Erythroblast (primary cell): ENCODE measurements around the gene ANAPC16.
"Not testable (repeated sequence)": the region's sequence is repeated elsewhere in the genome, so short reads cannot be mapped to it uniquely, and the experiment has no call there.

ENCODE experiments used
- DNase-seq, 2 experiments: peaks; one replicate each; lab custom pipeline; 2025; lab: John Stamatoyannopoulos, UW
- GATA1 ChIP-seq: IDR thresholded peaks from 2 replicates; pipeline ENCODE4 v1.6.1; 2011; ENCODE audit warnings: low read depth, mild to moderate bottlenecking, control low read depth, low read length, moderate library complexity
- POLR2A ChIP-seq: IDR thresholded peaks from 2 replicates; pipeline ENCODE4 v1.6.1; 2011; ENCODE audit warnings: mild to moderate bottlenecking, low read length

Gene ANAPC16

DNA sequence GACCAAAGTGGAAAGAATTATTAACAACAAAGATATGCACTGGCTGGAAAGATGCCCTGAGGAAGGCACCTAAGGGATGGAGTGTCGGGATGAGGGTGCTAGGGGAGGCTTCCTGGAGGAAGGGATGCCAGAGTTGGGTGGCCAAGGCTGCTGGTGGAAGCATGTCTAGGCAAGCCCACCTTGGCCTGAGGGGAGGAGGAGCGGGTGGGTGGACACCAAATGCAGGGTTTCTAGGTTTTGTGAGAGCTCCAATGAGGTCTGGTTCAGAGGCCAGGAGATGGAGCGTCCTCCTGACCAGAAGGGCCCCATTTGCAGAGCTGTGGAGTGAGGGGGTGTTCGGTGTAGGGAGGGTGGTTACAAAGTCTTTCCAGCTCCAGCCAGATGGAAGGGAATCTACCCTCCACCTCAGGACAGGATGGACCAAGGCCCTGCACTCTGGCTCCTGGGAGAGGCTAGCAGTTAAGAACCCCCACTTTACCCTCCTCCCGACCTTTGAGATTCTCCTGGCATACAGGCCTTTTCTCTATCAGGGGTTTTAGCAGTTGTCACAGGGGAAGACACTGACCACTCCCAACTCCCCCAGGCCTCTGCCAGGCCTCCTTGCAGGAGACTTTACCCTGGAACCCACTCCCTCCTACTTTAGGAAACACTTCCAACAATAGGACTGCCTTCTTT lies 54.9 kb downstream of the ANAPC16 start:
- TF ChIP-seq GATA1 = no peak
- no peak for TF ChIP-seq POLR2A
- DNase-seq = no peak

DNA sequence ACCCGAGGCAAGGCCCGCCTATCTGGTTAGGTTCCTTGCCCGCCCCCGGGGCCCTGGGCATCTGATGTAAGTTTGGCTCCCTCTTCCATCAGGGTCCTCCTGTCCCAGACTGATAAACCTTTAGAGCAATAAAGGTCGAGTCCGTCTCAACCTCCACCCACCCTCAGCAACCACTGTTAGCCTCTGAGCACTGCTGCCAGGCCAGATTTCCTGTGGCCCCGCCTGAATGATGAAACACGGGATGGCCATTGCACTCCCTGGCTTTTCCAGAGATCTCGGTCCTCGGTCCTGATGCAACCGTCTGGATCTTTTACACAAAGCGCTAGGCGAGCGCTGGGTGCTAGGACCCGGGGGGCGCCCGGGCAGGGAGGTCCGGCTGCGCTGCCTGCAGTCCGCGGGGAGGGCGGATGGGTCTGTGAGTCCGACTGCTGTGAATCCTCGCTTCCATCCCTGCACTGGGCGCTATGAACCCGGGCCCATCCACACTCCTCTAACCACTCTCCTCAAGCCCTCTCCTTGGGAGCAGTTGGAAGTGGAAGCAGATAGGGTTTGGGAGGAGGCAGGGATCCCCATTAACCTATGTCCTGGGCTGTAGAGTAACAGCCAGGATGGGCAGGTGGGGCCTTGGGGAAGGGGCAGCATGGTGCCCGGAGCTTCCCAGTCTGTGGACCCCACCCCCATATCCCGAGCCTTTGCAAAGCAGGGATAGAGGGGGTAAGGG lies 57.0 kb downstream of the ANAPC16 start:
- peak; percentile 9 for TF ChIP-seq POLR2A
- TF ChIP-seq GATA1 = peak; percentile 60
- peak; percentile 98 to 99 for DNase-seq

DNA sequence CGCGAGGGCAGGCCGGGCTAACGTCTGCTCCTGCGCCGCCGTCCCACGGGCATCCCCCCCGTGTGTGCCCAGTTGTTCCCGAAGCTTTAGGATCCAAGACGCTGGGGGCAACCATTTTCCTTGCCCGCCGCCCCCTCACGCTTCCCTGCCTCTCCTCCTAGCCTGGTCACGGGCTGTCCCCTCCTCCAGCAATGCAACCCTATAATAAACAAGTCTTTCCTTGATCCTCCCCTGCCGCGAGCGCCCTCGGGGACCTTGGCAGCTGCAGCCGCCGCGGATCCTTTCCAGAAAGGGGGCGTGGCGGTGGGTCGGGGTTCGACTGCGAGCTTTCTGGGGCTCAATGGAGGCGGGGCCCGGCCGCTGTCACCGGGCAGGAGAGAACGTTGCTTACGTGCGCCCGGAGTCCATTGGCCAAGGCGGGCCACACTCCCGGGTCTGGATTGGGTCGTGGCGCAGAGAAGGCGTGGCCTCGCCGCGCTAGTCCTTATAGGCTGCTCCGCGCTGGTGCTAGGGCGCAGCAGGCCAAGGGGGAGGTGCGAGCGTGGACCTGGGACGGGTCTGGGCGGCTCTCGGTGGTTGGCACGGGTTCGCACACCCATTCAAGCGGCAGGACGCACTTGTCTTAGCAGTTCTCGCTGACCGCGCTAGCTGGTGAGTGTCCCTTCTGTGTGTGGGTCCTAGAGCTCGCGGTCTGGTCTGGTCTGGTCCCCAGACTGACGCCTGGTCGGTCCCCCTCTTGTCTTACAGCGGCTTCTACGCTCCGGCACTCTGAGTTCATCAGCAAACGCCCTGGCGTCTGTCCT lies 57.8 kb downstream of the ANAPC16 start, which contains the start of gene DDIT4:
DDIT4 (plus strand) TSS at position 515 of the 803 bp plus-strand sequence. CDS start 293 bp downstream, outside the sequence.
- no peak for TF ChIP-seq GATA1
- peak; percentile 99 for TF ChIP-seq POLR2A
- peak; percentile 99 to 100 for DNase-seq

DNA sequence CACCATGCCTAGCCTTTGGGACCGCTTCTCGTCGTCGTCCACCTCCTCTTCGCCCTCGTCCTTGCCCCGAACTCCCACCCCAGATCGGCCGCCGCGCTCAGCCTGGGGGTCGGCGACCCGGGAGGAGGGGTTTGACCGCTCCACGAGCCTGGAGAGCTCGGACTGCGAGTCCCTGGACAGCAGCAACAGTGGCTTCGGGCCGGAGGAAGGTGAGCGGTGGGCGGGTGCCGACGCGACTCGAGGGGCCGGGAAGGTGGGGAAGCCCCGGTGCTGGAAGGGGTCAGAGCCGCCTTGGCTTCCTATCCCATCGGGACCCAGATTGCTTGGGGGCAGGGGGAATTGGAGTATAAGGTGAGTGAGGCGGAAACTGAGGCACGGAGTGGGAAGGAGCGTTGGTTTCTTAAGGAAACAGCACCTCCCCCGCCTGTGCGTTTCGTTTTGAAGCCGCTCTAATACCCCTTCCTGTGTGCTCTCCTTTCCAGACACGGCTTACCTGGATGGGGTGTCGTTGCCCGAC lies 58.5 kb downstream of the ANAPC16 start:
- TF ChIP-seq GATA1 = no peak
- TF ChIP-seq POLR2A = peak; percentile 90
- DNase-seq = no peak

DNA sequence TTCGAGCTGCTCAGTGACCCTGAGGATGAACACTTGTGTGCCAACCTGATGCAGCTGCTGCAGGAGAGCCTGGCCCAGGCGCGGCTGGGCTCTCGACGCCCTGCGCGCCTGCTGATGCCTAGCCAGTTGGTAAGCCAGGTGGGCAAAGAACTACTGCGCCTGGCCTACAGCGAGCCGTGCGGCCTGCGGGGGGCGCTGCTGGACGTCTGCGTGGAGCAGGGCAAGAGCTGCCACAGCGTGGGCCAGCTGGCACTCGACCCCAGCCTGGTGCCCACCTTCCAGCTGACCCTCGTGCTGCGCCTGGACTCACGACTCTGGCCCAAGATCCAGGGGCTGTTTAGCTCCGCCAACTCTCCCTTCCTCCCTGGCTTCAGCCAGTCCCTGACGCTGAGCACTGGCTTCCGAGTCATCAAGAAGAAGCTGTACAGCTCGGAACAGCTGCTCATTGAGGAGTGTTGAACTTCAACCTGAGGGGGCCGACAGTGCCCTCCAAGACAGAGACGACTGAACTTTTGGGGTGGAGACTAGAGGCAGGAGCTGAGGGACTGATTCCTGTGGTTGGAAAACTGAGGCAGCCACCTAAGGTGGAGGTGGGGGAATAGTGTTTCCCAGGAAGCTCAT lies 59.0 kb downstream of the ANAPC16 start:
- TF ChIP-seq GATA1 = no peak
- peak; percentile 50 for TF ChIP-seq POLR2A
- peak; percentile 77 to 88 for DNase-seq

DNA sequence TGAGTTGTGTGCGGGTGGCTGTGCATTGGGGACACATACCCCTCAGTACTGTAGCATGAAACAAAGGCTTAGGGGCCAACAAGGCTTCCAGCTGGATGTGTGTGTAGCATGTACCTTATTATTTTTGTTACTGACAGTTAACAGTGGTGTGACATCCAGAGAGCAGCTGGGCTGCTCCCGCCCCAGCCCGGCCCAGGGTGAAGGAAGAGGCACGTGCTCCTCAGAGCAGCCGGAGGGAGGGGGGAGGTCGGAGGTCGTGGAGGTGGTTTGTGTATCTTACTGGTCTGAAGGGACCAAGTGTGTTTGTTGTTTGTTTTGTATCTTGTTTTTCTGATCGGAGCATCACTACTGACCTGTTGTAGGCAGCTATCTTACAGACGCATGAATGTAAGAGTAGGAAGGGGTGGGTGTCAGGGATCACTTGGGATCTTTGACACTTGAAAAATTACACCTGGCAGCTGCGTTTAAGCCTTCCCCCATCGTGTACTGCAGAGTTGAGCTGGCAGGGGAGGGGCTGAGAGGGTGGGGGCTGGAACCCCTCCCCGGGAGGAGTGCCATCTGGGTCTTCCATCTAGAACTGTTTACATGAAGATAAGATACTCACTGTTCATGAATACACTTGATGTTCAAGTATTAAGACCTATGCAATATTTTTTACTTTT lies 59.7 kb downstream of the ANAPC16 start:
- DNase-seq = peak; percentile 70 to 78
- TF ChIP-seq POLR2A (peak; percentile 4), GATA1 (no peak)

DNA sequence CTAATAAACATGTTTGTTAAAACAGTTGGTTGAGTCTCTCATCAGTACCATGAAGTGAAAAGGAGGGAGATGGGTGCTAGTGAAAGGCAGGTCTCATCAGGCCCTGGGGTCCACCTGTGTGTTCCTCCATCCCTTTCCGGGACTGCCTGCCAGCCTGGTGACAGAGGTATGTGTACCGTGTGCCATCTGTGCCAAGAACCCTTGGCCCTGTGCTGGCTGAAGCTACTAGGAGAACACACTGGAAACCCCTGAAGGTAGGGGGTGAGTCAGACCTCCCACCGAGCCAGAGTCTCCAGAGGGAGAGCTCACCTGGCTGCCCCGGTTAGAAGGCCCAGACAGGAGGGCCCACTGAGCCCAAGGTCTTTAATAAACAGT lies 60.2 kb downstream of the ANAPC16 start:
- DNase-seq = peak; percentile 65 to 78
- no peak for TF ChIP-seq GATA1
- peak; percentile 66 for TF ChIP-seq POLR2A

DNA sequence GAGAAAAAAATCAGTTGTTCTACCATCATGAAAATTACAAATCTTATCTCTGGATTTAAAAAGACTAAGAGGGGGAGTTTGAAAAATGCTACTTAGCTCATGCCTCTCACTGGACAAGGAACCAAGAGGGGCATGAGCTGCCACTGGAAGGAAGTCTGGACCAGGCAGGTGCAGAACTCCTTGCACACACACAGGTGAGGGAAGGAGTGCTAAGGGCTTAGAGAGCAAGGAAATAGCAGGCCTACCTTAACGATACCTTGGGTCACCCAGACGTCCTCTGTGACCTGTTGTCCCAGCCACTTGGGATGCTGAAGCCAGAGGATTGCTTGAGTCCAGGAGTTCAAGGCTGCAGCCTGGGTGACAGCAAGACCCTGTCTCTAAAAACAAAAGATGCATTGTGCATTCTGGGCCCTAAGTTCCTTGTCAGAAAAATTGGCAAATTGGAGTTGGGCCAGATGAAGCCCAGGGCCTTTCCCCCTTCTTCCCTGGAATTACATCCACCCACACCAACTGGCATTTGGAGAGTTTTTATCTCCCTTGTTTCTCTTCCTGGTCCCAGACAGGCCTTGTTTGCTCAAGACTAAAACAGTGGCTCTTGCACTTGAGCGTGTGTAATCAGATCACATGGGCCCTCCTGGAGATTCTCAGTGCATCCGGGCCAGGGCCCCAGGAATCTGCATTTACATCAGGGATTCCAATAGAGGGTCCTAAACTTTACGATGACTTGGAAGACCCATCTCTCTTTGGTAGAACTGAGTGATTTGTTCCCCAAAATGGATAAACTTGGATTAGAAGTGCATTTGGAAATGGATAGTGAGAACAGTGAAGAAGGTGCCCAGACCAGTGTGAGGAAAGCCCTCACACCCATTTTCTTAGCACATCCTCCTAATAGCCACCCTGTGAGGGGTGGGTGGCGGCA lies 60.9 kb downstream of the ANAPC16 start:
- DNase-seq = peak; percentile 64 to 67
- peak; percentile 95 for TF ChIP-seq POLR2A
- TF ChIP-seq GATA1 = no peak

DNA sequence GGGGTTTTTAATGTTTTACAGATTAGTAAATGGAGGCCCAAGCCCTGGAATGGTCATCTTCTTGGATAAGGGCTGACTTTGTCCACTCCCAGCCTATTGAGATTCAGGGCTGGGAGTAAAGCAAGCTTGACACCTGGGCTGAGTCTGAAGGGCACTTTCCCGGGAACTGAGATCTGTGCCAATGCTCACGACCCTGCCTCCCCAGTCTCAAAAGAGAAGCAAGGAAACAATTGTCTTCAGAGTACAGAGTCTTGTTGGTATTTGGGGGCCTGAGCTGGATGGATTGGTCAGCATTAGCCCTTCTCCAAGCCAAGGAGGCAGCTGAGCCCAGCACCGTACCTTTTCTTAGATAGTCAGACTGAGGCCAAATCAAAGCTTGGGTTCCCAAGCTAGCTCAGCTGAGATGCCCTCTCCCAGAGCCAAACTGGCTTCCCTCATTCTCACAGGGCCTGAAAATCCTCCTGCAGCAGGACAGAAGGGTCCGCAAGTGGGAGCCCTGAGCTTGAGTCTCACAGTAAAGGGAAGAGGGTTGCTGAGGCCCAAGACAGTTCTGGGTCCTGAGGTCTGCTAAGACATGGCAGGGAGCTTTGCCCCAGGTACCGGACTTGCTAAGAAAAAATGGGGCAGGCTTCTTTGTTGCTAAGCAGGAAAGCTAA lies 61.7 kb downstream of the ANAPC16 start:
- TF ChIP-seq POLR2A (no peak), GATA1 (no peak)
- no peak for DNase-seq

DNA sequence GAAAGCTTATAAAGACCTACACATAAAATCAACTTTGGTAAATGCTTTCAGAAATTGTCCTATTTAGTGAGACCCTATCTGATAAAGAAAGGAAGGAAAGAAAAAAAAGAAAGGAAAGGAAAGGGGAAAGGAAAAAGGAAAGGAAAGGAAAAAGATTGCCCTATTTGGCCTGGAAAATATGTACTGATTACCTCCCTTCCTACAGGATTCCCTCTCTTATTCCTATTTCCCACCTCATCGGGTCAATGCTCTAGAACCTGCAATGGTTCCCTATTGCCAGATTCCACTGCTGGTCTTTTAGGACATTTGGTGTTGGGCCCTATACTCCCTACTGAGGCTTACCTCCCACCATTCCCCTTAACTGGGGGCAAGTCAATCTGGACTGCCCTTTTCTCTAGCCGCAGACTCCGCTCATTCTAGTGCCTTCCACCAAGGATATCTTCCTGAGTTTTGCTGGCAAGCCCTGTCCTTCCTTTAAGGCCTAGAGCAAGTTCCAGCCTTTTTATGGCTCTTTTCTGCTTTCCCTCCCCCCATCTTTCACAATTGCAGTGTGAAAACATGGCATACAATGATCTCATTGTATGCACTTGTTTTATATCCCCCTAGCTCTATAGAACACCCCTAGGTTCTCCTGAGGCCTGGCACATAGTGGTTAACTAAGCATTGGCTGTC lies 62.3 kb downstream of the ANAPC16 start:
- TF ChIP-seq GATA1 = no peak
- no peak for TF ChIP-seq POLR2A
- DNase-seq = no peak

DNA sequence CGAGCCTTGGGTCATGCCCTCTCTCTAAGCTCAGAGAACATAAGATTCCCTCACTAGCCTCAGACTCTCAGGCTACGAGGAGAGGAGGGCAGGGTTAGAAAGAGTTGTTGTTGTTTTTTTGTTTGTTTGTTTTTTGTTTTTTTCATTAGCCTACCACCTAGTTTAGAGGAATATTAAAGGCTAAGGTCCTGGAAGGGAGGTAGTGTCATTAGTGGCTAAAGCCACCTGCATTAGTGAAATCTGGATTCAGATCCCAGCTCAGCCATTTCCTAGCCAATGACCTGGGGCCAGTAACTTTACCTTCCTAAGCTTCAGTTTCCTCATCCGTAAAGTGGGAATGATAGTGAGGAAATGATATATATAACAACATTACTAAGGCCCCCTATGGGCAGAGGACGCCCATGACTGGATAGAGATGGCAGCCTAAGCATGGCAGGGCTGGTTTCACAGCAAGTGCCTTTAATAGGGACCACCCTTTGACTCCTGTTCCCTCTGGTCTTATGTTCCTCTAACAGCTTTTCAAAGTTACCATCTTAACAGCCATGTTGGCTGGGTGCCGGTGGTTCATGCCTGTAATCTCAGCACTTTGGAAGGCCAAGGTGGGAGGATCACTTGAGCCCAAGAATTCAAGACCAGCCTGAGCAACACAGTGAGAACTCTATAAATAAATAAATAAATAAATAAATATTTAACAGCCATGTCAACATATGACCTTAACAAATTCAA lies 63.0 kb downstream of the ANAPC16 start:
- DNase-seq = no peak
- TF ChIP-seq POLR2A (no peak), GATA1 (no peak)

DNA sequence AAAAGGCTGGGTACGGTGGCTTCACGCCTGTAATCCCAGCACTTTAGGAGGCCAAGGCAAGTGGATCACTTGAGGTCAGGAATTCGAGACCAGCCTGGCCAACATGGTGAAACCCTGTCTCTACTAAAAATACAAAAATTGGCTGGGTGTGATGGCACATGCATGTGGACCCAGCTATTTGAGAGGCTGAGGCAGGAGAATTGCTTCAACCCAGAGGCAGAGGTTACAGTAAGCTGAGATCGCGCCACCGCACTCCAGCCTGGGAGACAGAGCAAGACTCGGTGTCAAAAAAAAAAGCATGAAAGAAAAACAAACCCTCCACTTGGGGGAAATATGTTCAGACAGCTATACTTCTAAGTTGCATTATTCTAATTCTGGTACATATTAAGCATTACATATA lies 63.8 kb downstream of the ANAPC16 start:
- not testable (repeated sequence) for DNase-seq
